IPS DF 6.9 (cell line): ENCODE results near the gene KIAA1210.
A peak's percentile ranks its signal among the peaks of the same experiment; 100 is the strongest.

Source experiments
- DNase-seq: peaks from one replicate; pipeline ENCODE4 v3.0.0-alpha.2; 2013; ENCODE audit warnings: low read depth, low spot score
- H3K27ac ChIP-seq: one replicate; pipeline ENCODE4 v1.5.1; 2013; ENCODE audit warnings: low read length, control low read depth
- H3K27me3 ChIP-seq: 2 replicates; pipeline ENCODE4 v1.6.1; 2013; ENCODE audit warnings: mild to moderate bottlenecking, low read length; ENCODE audit not compliant: control insufficient read depth, insufficient read depth
- H3K36me3 ChIP-seq: 2 replicates; pipeline ENCODE4 v1.6.1; 2013; ENCODE audit warnings: low read length; ENCODE audit not compliant: control insufficient read depth, insufficient read depth
- H3K4me1 ChIP-seq: 2 replicates; pipeline ENCODE4 v1.6.1; 2013; ENCODE audit warnings: low read length; ENCODE audit not compliant: control insufficient read depth, insufficient read depth
- H3K4me3 ChIP-seq: 2 replicates; pipeline ENCODE4 v1.5.1; 2013; ENCODE audit warnings: mild to moderate bottlenecking, low read length
- H3K9me3 ChIP-seq: 2 replicates; pipeline ENCODE4 v1.6.1; 2013; ENCODE audit warnings: low read length, inconsistent platforms; ENCODE audit not compliant: control insufficient read depth, insufficient read depth
- WGBS: extraction: QIAGEN DNeasy Blood & Tissue Kit; methylation state at CpG from one replicate; pipeline ENCODE4 v1.1.7; 2013; ENCODE audit warnings: mixed read lengths, missing lambda C conversion rate; ENCODE audit not compliant: insufficient read length, insufficient coverage; 5-methylcytosine and 5-hydroxymethylcytosine counted together

KIAA1210 gene

GRCh38 chrX:119134466-119134865 is 6.9 kb upstream of the KIAA1210 start:
- Histone ChIP-seq H3K27me3 (no peaks in the 10 kb centered on the region), H3K36me3 (no peaks in the 10 kb centered on the region), H3K4me3 (no peak overlapping the region), H3K9me3 (no peaks in the 10 kb centered on the region), H3K27ac (no peak overlapping the region), H3K4me1 (no peaks in the 10 kb centered on the region)
- no peak for DNase-seq
- WGBS, result no CpG with 5 or more reads among the region's 2 CpGs

- Histone ChIP-seq H3K27ac (no peak overlapping the region), H3K27me3 (no peaks in the 10 kb centered on the region), H3K36me3 (no peaks in the 10 kb centered on the region), H3K4me3 (no peak overlapping the region), H3K4me1 (no peaks in the 10 kb centered on the region), H3K9me3 (no peaks in the 10 kb centered on the region)
- DNase-seq, result no peak
- no CpG with 5 or more reads among the region's 5 CpGs for WGBS
Observed at GRCh38 chrX:119132961-119133360, 5.3 kb upstream of the KIAA1210 start.

GRCh38 chrX:119132316-119132715 is 4.7 kb upstream of the KIAA1210 start:
- Histone ChIP-seq H3K36me3 (no peaks in the 10 kb centered on the region), H3K4me1 (no peaks in the 10 kb centered on the region), H3K4me3 (no peak overlapping the region), H3K27me3 (no peaks in the 10 kb centered on the region), H3K9me3 (no peaks in the 10 kb centered on the region), H3K27ac (no peak overlapping the region)
- WGBS, result no CpG with 5 or more reads among the region's 2 CpGs
- no peak for DNase-seq

GRCh38 chrX:119130911-119131310 is 3.3 kb upstream of the KIAA1210 start:
- no peak for DNase-seq
- Histone ChIP-seq H3K4me1 (no peaks in the 10 kb centered on the region), H3K36me3 (no peaks in the 10 kb centered on the region), H3K27ac (no peak overlapping the region), H3K27me3 (no peaks in the 10 kb centered on the region), H3K4me3 (no peak overlapping the region), H3K9me3 (no peaks in the 10 kb centered on the region)
- no CpG with 5 or more reads among the region's 2 CpGs for WGBS

- Histone ChIP-seq H3K27me3 (no peaks in the 10 kb centered on the region), H3K4me3 (no peak overlapping the region), H3K27ac (no peak overlapping the region), H3K9me3 (no peaks in the 10 kb centered on the region), H3K4me1 (no peaks in the 10 kb centered on the region), H3K36me3 (no peaks in the 10 kb centered on the region)
- no peak for DNase-seq
- no CpG with 5 or more reads among the region's 1 CpG for WGBS
Observed at GRCh38 chrX:119121341-119121740, 6.3 kb downstream of the KIAA1210 start.

- Histone ChIP-seq H3K36me3 (no peaks in the 10 kb centered on the region), H3K9me3 (no peaks in the 10 kb centered on the region), H3K27ac (no peak overlapping the region), H3K4me1 (no peaks in the 10 kb centered on the region), H3K4me3 (no peak overlapping the region), H3K27me3 (no peaks in the 10 kb centered on the region)
- peak; percentile 47 for DNase-seq
- no CpG with 5 or more reads among the region's 6 CpGs for WGBS
Observed at GRCh38 chrX:119118780-119119395, 8.7 kb downstream of the KIAA1210 start.

GRCh38 chrX:119107206-119107605 is 20.4 kb downstream of the KIAA1210 start:
- Histone ChIP-seq H3K27me3 (no peaks in the 10 kb centered on the region), H3K4me1 (no peaks in the 10 kb centered on the region), H3K36me3 (no peaks in the 10 kb centered on the region), H3K27ac (no peak overlapping the region), H3K9me3 (no peaks in the 10 kb centered on the region), H3K4me3 (no peak overlapping the region)
- no peak for DNase-seq

GRCh38 chrX:119105826-119106225 is 21.8 kb downstream of the KIAA1210 start:
- no peaks in the 10 kb centered on the region for H3K9me3 ChIP-seq
- H3K27ac ChIP-seq, result no peak overlapping the region
- no peak for DNase-seq
- H3K36me3 ChIP-seq, result no peaks in the 10 kb centered on the region
- H3K27me3 ChIP-seq, result no peaks in the 10 kb centered on the region
- no peak overlapping the region for H3K4me3 ChIP-seq
- H3K4me1 ChIP-seq, result no peaks in the 10 kb centered on the region

- H3K27me3 ChIP-seq, result no peaks in the 10 kb centered on the region
- no peak overlapping the region for H3K4me3 ChIP-seq
- H3K27ac ChIP-seq, result no peak overlapping the region
- DNase-seq, result no peak
- H3K4me1 ChIP-seq, result no peaks in the 10 kb centered on the region
- WGBS, result no CpG with 5 or more reads among the region's 1 CpG
- H3K9me3 ChIP-seq, result no peaks in the 10 kb centered on the region
- H3K36me3 ChIP-seq, result no peaks in the 10 kb centered on the region
Observed at GRCh38 chrX:119101168-119101567, 26.4 kb downstream of the KIAA1210 start.

- Histone ChIP-seq H3K27ac (no peak overlapping the region), H3K4me3 (no peak overlapping the region), H3K27me3 (no peaks in the 10 kb centered on the region), H3K4me1 (no peaks in the 10 kb centered on the region), H3K9me3 (no peaks in the 10 kb centered on the region), H3K36me3 (no peaks in the 10 kb centered on the region)
- DNase-seq, result no peak
Observed at GRCh38 chrX:119095936-119096335, 31.7 kb downstream of the KIAA1210 start.

- no CpG with 5 or more reads among the region's 3 CpGs for WGBS
- H3K36me3 ChIP-seq, result no peaks in the 10 kb centered on the region
- H3K4me3 ChIP-seq, result no peak overlapping the region
- no peak for DNase-seq
- H3K27ac ChIP-seq, result no peak overlapping the region
- H3K27me3 ChIP-seq, result no peaks in the 10 kb centered on the region
- no peaks in the 10 kb centered on the region for H3K4me1 ChIP-seq
- H3K9me3 ChIP-seq, result no peaks in the 10 kb centered on the region
Observed at GRCh38 chrX:119094819-119095218, 32.8 kb downstream of the KIAA1210 start.
